Measurements from ENCODE around the gene PRMT5.

- TF ChIP-seq TAF1 (IDR thresholded peaks at IDR 0.05; ENCODE audit: low read depth), result no peak
- TF ChIP-seq FOXM1 (IDR thresholded peaks at IDR 0.05; ENCODE audit: borderline replicate concordance, low read depth), result no peak
- TF ChIP-seq CEBPB (IDR thresholded peaks at IDR 0.05), result no peak
- TF ChIP-seq EP300 (IDR thresholded peaks at IDR 0.05; ENCODE audit: borderline replicate concordance), result no peak
- no peak for TF ChIP-seq EGR1 (IDR thresholded peaks at IDR 0.05)
- TF ChIP-seq RAD21 (IDR thresholded peaks at IDR 0.05; ENCODE audit: low read depth), result no peak
- TF ChIP-seq, protein P1, sequence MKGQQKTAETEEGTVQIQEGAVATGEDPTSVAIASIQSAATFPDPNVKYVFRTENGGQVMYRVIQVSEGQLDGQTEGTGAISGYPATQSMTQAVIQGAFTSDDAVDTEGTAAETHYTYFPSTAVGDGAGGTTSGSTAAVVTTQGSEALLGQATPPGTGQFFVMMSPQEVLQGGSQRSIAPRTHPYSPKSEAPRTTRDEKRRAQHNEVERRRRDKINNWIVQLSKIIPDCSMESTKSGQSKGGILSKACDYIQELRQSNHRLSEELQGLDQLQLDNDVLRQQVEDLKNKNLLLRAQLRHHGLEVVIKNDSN (IDR thresholded peaks at IDR 0.05), result no peak
- TF ChIP-seq REST (IDR thresholded peaks at IDR 0.05; ENCODE audit: low read depth), result no peak
- TF ChIP-seq, protein P2, sequence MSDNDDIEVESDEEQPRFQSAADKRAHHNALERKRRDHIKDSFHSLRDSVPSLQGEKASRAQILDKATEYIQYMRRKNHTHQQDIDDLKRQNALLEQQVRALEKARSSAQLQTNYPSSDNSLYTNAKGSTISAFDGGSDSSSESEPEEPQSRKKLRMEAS (IDR thresholded peaks at IDR 0.05), result no peak
- no peak for TF ChIP-seq NFIC (IDR thresholded peaks at IDR 0.05)
- TF ChIP-seq CREB1 (IDR thresholded peaks at IDR 0.05; ENCODE audit: low read depth), result no peak
- TF ChIP-seq TCF12 (IDR thresholded peaks at IDR 0.05; ENCODE audit: low read depth), result no peak
- no peak for TF ChIP-seq YY1 (IDR thresholded peaks at IDR 0.05; ENCODE audit: low read depth)
Observed at GRCh38 chr14:22903742-22904087, 25.5 kb downstream of the PRMT5 start.
